Adrenal gland (tissue), 12 donors: Measurements from ENCODE around the gene CDK14. TPM values are rescaled to one million over a fixed set of nuclear protein-coding genes. Genes with fewer than 3 reads are reported as not detected.

Experiments
- DNase-seq, 7 donors: peaks; one replicate each; pipeline ENCODE4 v3.0.0-alpha.2; 2019 to 2020
- H3K27ac ChIP-seq, 5 donors: fragments of 200-600 bp; sonication (generic) in 4 of 5; 1 replicate in 3 of 5; 2 replicates in 2 of 5; pipeline versions ENCODE4 v1.5.1 to v1.8.0; 2016 to 2020; ENCODE audit warnings: mild to moderate bottlenecking in 1 of 5
- H3K27me3 ChIP-seq: fragments of 200-600 bp; 2 replicates; pipeline ENCODE4 v1.8.0; 2021
- H3K36me3 ChIP-seq, 2 donors: fragments of 200-600 bp; replicated peaks in 1 of 2; 1 replicate in 1 of 2; 2 replicates in 1 of 2; pipeline versions ENCODE4 v1.5.1 to v1.8.0; 2018 to 2022
- H3K4me1 ChIP-seq, 2 donors: fragments of 200-600 bp; replicated peaks in 1 of 2; 1 replicate in 1 of 2; 2 replicates in 1 of 2; pipeline versions ENCODE4 v1.5.1 to v1.8.0; 2018 to 2021
- H3K4me3 ChIP-seq, 4 donors: fragments of 200-600 bp; sonication (generic) in 3 of 4; one replicate each; pipeline ENCODE4 v1.5.1; 2016 to 2018
- H3K9me3 ChIP-seq, 3 donors: fragments of 200-600 bp; sonication (generic) in 1 of 3; replicated peaks in 1 of 3; 1 replicate in 2 of 3; 2 replicates in 1 of 3; pipeline versions ENCODE4 v1.5.1 to v1.8.0; 2016 to 2021
- POLR2A ChIP-seq, 2 donors: fragments of 450-650 bp; IDR thresholded peaks; one replicate each; pipeline ENCODE4 v1.6.1; 2017; ENCODE audit warnings: antibody characterized with exemption in 2 of 2, mild to moderate bottlenecking in 2 of 2, moderate library complexity in 1 of 2
- WGBS, 4 donors: extraction: QIAGEN DNeasy Blood & Tissue Kit in 2 of 4; methylation state at CpG; one replicate each; pipeline versions ENCODE4 v1.1.5 to v1.1.7; 2013 to 2017; 5-methylcytosine and 5-hydroxymethylcytosine counted together
- intact Hi-C, 2 donors: fragments of 100-400 bp; cut with DNase I; formaldehyde crosslinking; loops; one replicate each; pipeline versions ENCODE4 v1.14.1 to v1.15.0; 2022 to 2023
- polyA plus RNA-seq, 3 donors: library from polyadenylated mRNA; stranded (reverse); fragments of 200-250 nt in 2 of 3; fragments of 350-450 nt in 1 of 3; fragmentation: Illumina TruSeq in 1 of 3; extraction: RNeasy Lipid Tissue Mini Kit (QIAGEN cat#74804) in 1 of 3; gene quantifications; one replicate each; pipeline ENCODE4 v1.2.3, GENCODE V29; 2013 to 2014
- total RNA-seq, 9 donors: library from RNA; depleted of rRNA in 4 of 9; stranded (reverse); fragments of >200 nt in 4 of 9; fragments of 120-200 nt in 1 of 9; fragmentation: NEBNext Ultra II Directional in 1 of 9; extraction: Animal tissue kit (Norgen Biotek cat#: 25700) in 1 of 9; gene quantifications; one replicate each; pipeline versions ENCODE4 v1.1.0 to v1.2.4, GENCODE V29; 2013 to 2023
- TF ChIP-seq, protein P1 (sequence below), 6 experiments: fragments of 450-650 bp in 4 of 6; fragments of 200-600 bp in 2 of 6; sonication (generic) in 1 of 6; IDR thresholded peaks; 1 replicate in 5 of 6; 2 replicates in 1 of 6; pipeline versions ENCODE4 v1.5.1 to v1.8.0; 2016 to 2021; ENCODE audit warnings: antibody characterized with exemption in 6 of 6, mild to moderate bottlenecking in 2 of 6, moderate library complexity in 1 of 6
- donor health status: healthy with polysubstance abuse.
- donor health status: Bipolar disorder and iron deficiency.
- donor health status: DM: yes; HTN: yes; CAD: no.
- donor health status: DM: no; HTN: no; CAD: no.
- donor health status: DM: no; HTN: no; CAD: no.
- donor health status: DM: yes; HTN: yes; CAD: no.

Gene CDK14
- total and polyA plus RNA-seq, 12 donors, result 1.9 to 14.5 (median 7.6) TPM

- no peak for DNase-seq
- no peaks in the 10 kb centered on the region for H3K4me1 ChIP-seq
- no peaks in the 10 kb centered on the region for H3K27me3 ChIP-seq
- no peaks in the 10 kb centered on the region for H3K36me3 ChIP-seq
- H3K4me3 ChIP-seq, result no peak overlapping the region
- intact Hi-C loops, result no loop called here
- H3K9me3 ChIP-seq, result peaks cover 0 to 7% (median 0%) of the 10 kb centered on the region in 3 donors
- TF ChIP-seq, protein P1, sequence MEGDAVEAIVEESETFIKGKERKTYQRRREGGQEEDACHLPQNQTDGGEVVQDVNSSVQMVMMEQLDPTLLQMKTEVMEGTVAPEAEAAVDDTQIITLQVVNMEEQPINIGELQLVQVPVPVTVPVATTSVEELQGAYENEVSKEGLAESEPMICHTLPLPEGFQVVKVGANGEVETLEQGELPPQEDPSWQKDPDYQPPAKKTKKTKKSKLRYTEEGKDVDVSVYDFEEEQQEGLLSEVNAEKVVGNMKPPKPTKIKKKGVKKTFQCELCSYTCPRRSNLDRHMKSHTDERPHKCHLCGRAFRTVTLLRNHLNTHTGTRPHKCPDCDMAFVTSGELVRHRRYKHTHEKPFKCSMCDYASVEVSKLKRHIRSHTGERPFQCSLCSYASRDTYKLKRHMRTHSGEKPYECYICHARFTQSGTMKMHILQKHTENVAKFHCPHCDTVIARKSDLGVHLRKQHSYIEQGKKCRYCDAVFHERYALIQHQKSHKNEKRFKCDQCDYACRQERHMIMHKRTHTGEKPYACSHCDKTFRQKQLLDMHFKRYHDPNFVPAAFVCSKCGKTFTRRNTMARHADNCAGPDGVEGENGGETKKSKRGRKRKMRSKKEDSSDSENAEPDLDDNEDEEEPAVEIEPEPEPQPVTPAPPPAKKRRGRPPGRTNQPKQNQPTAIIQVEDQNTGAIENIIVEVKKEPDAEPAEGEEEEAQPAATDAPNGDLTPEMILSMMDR (IDR thresholded peaks at IDR 0.05), result no peak
- no peak for TF ChIP-seq POLR2A (IDR thresholded peaks at IDR 0.05)
- no peak overlapping the region for H3K27ac ChIP-seq
Observed at GRCh38 chr7:90843472-90843871, 247.4 kb downstream of the CDK14 start.

DNA sequence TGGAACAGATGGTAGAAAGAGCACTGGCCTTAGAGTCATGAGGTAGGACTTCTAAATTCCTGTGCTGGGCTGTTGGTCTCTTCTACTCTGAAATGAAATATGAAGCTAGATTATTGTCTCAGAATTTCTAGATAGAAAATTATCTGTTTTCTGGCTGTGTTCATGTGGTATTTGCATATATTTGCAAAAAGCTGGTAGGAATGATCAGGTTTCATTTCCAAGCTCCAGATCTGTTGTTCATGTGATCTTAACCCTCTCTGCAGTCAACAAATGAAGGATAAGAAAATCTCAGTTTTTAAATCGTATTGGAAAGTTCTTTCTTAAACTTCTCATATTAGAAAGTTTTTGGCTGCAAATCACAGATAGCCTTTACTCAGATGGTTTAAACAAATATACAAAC is 248.3 kb downstream of the CDK14 start:
- Histone ChIP-seq H3K9me3 (peaks cover 0 to under 1% (median 0%) of the 10 kb centered on the region in 3 donors), H3K4me3 (no peak overlapping the region), H3K27me3 (no peaks in the 10 kb centered on the region), H3K27ac (no peak overlapping the region), H3K4me1 (no peaks in the 10 kb centered on the region), H3K36me3 (no peaks in the 10 kb centered on the region)
- WGBS, 4 donors, result 74 to 85% (median 81%) methylated on average over 1 of the region's 1 CpG
- intact Hi-C loops, result no loop called here
- no peak for DNase-seq
- TF ChIP-seq, protein P1 (IDR thresholded peaks at IDR 0.05), result no peak
- TF ChIP-seq POLR2A (IDR thresholded peaks at IDR 0.05), result no peak

DNA sequence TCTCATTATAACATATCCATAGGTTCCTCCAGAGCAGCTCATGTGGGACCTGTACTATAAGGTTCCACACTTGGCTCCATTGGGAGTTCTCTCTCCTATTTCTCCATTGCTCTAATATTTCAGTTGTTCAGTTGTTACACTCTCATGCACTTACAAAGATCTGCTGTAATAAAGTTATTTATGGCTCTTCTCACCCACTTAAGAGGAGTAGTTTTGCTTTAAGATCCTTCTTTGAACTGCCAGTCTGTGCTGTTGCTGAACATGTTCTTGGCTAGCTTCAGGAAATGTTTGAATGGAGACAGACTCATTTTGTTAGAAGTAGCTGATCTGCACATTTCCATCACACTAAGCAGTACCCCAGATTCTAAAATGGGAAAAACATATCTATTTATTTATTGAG is 250.1 kb downstream of the CDK14 start:
- Histone ChIP-seq H3K9me3 (no peaks in the 10 kb centered on the region), H3K4me3 (no peak overlapping the region), H3K27ac (no peak overlapping the region), H3K4me1 (no peaks in the 10 kb centered on the region), H3K27me3 (no peaks in the 10 kb centered on the region), H3K36me3 (no peaks in the 10 kb centered on the region)
- TF ChIP-seq POLR2A (IDR thresholded peaks at IDR 0.05), result no peak
- TF ChIP-seq, protein P1 (IDR thresholded peaks at IDR 0.05), result no peak
- intact Hi-C loops, result no loop called here
- no peak for DNase-seq

DNA sequence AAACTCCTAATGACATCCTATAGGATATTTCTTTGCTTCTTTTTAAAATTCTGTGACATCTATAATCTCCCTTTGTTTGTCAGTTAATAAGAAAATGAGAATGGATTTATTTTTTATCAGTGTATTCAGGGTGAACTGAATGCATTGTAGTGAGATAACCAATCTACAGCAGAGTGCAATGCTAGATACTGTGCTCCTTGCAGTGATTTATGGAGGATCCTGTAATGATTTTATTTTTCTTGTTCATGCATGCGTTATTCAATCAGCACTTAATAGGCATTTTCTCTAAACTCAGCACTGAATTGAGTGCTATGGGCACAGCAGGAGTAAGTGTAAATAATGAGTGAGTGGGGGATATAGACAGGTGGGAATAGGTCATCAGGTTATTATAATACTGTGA is 253.9 kb downstream of the CDK14 start:
- WGBS, 4 donors, result 58 to 81% (median 76%) methylated on average over 1 of the region's 1 CpG
- no peaks in the 10 kb centered on the region for H3K4me1 ChIP-seq
- no peak overlapping the region for H3K27ac ChIP-seq
- H3K36me3 ChIP-seq, result no peaks in the 10 kb centered on the region
- H3K4me3 ChIP-seq, result no peak overlapping the region
- H3K27me3 ChIP-seq, result no peaks in the 10 kb centered on the region
- intact Hi-C loops, result no loop called here
- H3K9me3 ChIP-seq, result no peaks in the 10 kb centered on the region
- DNase-seq, result no peak
- TF ChIP-seq, protein P1 (IDR thresholded peaks at IDR 0.05), result no peak
